Activated naive CD4-positive, alpha-beta T cell treated with anti-CD3 and anti-CD28 coated beads, Interleukin-2, amount 10 ng/mL, durations not matched to agents 5 hours and 36 hours (primary cell): ENCODE data around the gene TMEM198. TPM values are rescaled to one million over a fixed set of nuclear protein-coding genes. Genes with fewer than 3 reads are reported as not detected.

ENCODE experiments used
- microRNA-seq: library from miRNA; unstranded; fragments of <30 nt; microRNA quantifications from one replicate; pipeline ENCODE4 v1.2.0, GENCODE V29; 2022; ENCODE audit warnings: borderline microRNAs expressed, borderline replicate concordance
- total RNA-seq, 2 experiments: library from RNA; stranded (reverse); gene quantifications; one replicate each; pipeline ENCODE4 v1.2.3, GENCODE V29; 2021

Gene TMEM198, protein sequence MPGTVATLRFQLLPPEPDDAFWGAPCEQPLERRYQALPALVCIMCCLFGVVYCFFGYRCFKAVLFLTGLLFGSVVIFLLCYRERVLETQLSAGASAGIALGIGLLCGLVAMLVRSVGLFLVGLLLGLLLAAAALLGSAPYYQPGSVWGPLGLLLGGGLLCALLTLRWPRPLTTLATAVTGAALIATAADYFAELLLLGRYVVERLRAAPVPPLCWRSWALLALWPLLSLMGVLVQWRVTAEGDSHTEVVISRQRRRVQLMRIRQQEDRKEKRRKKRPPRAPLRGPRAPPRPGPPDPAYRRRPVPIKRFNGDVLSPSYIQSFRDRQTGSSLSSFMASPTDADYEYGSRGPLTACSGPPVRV
- total RNA-seq, result 1 to 10 TPM in 1 of 2 experiments, under 1 TPM in 1; 0.46 to 1.1 TPM

DNA sequence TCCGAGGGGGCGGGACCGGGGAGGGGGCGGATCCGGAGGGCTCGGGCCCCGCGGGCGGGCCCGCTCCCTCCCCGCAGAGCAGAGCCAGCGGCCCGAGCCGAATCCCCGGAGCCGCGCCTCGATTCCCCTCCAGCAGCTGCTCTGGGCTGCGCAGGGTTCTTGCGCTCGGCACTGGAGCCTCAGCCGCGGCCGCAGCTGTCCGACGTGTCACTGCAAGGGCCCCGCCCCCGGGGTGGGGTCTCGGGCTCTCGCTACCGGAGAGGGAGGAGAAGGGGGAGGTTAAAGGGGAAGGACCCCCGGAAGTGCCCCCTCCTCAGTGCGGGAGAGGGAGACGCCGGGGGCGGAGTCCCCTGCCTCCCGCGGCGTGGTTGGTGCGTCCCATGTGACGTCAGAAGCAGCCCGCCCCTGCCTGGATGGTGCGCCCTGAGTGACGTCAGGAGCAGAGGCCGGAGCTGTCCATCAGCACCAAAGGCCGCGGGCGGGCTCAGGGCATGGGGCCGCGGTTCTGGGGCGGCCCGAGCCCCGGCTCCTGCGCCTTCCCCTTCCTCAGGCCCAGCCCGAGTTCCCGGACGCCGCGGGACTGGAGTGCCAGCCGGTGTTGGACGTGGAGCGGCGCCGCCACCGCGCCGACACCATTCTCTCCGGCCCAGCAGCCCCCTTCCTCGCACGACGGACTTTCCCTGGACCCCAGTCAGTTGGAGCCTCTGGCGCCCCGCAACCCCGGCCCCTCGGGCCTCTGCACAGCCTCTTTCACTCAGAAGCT, at the start of gene TMEM198, which contains the start of gene CHPF:
Gene TMEM198, plus strand, starts transcription at position 433 of the 763 bp plus-strand sequence. CDS start 700 bp downstream, outside the sequence.
Gene CHPF, minus strand, starts transcription at position 214 of the 763 bp plus-strand sequence. CDS start 271 bp downstream, outside the sequence.

DNA sequence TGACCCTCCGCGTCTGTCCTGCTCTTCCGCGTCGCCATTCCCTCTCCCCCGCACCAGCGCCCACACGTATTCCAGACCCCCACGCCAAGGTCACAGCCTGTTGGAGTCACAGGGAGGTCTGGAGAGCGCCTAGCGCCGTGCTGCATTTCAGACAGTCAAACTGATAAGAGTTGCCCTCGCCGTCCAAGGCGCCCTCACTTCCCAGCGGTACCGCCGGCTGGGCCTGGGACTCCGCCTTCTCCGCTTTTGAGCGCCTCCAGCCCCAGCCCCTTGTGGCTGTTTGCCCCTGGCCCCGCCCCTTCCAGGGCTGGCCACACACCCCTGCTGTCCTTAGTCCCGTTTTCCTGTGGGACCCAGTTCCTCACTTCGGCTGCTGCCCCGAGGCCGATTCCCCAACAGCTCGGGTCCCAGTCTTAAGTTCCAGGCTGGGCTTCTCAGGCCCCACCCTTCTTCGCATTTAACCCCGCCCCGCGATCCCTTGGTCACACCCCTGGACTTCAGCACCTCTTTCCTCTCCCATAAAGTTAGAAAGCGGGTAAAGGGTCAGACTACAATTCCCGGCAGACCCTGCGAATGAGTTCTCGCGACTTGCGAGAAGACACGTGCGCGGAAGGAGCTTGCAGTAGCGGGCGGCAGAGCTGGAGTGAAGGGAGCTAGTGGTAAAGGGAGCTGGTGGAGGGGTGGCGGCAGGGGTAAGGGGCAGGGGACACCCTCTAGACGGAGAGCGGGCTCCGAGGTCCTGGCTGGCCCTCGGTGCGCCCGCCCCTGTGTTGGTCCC, 45.4 kb upstream of the TMEM198 start, which contains the start of gene GMPPA:
Gene GMPPA, plus strand, starts transcription at position 612 of the 778 bp plus-strand sequence. CDS start 1,085 bp downstream, outside the sequence.

DNA sequence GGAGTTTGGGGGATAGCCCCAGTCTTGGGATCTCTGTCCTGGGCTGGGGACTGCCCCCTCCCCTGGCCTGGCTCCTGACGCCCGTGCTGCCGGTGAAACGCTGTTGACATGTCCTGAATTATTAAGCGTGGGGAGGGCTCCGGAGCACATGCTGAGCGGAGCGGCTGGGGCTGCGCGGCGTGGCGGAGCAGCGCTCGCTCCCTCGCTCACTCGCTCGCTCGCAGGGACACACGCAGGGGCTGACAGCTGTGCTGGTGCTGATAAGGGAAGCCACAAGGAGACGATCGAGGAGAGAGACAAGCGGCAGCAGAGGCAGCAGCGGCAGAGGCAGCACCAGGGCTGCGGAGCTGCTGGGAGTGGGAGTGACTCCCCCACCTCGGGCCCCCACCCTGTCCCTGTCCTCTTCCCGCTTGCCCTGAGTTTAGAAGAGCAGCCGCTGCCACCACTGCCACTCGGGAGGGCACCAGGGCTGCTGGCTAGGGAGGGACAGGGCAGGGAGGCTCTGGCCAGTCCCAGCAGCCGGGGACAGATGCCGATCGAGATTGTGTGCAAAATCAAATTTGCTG, 29.5 kb upstream of the TMEM198 start, which contains the start of gene ASIC4:
Gene ASIC4, plus strand, starts transcription at position 287 of the 566 bp plus-strand sequence. Its CDS starts 243 bp downstream, at position 530.

DNA sequence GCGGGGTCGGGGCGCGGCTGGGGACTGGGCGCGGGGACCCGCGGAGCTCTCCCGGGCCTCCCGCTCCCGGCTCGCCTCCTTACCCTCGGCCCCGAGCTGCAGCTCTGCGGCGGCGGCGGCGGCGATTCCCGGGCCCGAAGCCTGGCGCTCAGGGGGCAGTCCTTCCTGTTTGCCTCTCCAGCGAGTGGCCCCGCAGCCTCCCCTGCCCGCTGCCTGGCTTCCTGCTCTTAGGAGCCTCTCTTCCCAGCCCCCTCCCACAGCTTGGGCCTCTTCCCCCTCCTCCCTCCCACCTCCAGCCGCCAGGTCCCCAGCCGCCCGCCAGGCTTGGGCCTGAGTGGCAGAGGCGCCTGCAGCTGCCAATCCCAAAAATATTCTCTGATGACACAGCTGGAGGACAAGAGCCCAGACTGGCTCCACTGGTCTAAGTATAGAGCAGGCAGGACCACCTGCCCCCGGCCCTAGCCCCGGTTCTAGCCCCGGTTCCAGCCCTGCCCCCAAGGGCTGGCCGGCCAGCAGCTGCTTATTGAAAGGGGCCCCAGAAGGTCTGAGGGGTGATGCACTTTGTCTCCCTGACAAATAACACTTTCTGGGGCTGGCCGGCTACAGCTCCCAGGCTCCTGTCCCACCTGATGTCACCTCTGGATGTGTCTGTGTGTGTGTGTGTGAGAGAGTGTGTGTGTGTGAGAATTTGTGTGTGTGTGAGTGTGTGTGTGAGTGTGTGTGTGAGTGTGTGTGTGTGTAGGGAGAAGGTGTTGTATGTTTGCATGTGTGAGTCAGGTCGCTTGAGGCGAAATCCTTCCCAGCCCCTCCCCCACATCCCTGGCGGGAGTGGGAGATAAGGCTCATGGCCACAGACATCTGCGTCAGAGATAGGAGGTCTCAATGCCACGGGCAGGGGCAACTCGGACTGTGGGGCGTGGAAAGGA, 27.7 kb downstream of the TMEM198 start, which contains the start of gene OBSL1:
Gene OBSL1, minus strand, starts transcription at position 229 of the 926 bp plus-strand sequence. CDS start 307 bp downstream, outside the sequence.

DNA sequence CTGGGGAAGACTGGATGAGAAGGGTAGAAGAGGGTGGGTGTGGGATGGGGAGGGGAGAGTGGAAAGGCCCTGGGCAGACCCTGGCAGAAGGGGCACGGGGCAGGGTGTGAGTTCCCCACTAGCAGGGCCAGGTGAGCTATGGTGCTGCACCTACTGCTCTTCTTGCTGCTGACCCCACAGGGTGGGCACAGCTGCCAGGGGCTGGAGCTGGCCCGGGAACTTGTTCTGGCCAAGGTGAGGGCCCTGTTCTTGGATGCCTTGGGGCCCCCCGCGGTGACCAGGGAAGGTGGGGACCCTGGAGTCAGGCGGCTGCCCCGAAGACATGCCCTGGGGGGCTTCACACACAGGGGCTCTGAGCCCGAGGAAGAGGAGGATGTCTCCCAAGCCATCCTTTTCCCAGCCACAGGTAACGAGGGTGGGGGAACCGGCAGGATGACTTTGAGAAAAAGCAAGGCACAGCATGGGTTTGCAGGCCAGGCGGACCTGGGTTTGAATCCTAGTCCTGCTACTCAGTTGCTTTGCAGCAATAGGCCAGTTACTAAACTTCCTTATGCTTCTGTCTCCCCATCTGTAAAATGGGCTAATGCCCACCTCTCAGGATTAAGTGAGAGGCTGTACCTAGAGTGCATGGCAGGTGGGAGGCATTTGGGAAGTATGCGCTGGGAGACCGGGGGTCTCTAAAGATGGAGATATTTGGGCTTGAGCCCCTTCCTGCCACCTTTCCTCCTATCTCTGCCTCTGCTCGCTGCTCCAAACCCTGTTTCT, 28.6 kb downstream of the TMEM198 start, which contains the start of gene INHA:
Gene INHA, plus strand, starts transcription at position 74 of the 765 bp plus-strand sequence. Its CDS starts 65 bp downstream, at position 139.

DNA sequence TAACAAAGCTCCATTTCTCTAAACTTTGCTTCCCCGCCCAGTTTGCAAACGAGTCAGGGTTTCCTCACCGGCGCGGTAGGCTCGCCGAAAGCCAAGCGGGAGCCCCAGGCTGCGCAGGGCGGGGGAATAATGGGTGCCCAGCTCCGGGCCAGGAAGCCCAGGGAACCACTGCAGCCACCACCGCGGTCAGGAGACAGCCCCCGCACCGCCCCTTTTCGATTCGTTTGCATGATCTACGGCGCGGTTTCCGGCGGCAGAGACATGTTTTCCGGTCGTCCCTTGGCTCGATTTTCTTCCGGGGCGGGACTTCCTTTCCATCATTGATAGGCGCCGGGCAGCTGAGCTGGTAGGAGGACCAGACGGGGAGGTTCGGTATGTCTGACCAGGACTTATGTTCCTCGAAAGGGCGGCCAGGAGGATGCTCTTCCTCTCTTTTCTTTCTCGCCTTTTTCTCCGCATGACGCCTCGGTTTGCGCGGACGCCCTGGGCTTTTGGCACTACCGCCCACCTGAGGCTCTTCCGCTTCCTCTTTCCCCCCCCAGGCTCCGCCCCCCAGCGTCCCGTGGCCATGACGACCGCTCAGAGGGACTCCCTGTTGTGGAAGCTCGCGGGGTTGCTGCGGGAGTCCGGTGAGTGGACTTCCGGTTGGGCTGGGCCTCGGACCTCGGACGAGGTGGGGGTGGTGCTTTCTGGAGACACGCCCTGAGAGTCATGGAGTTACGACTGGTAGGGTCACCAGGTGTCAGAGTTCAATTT, 53.9 kb downstream of the TMEM198 start, which contains the start of gene STK11IP:
Gene STK11IP, plus strand, starts transcription at position 306 of the 756 bp plus-strand sequence. Its CDS starts 263 bp downstream, at position 569.

Small RNA genes lying within 50 kb of the gene (microRNA-seq; reads per million reads assigned to microRNA genes)
- not detected for gene MIR3132

Other genes starting within 250 kb of the TMEM198 start
- not detected for gene PTPRN, start 234.6 kb upstream of the TMEM198 start, total RNA-seq
- gene RESP18, start 211.3 kb upstream of the TMEM198 start, total RNA-seq, result not detected
- gene DNPEP, start 156.1 kb upstream of the TMEM198 start, total RNA-seq, result 10 to 100 TPM; 53.6 to 64.0 TPM
- gene DES, start 125.7 kb upstream of the TMEM198 start, total RNA-seq, result not detected
- gene SPEG, start 109.2 kb upstream of the TMEM198 start, total RNA-seq, result 1 to 10 TPM; 1.5 to 1.7 TPM
- gene GMPPA, start 45.1 kb upstream of the TMEM198 start, total RNA-seq, result 10 to 100 TPM; 30.4 to 33.7 TPM
- under 1 TPM in 1 of 2 experiments, not detected in 1; 0.07 TPM for gene ASIC4, start 29.5 kb upstream of the TMEM198 start, total RNA-seq
- 10 to 100 TPM; 11.8 to 12.1 TPM for gene CHPF, start 219 bp upstream of the TMEM198 start, total RNA-seq
- not detected for gene OBSL1, start 27.5 kb downstream of the TMEM198 start, total RNA-seq
- gene INHA, start 28.3 kb downstream of the TMEM198 start, total RNA-seq, result not detected
- 10 to 100 TPM; 32.5 to 37.8 TPM for gene STK11IP, start 53.8 kb downstream of the TMEM198 start, total RNA-seq
- gene SLC4A3, start 83.6 kb downstream of the TMEM198 start, total RNA-seq, result not detected